ENCODE measurements around the gene NEK8.

Gene NEK8

GRCh38 chr17:28758411-28759121 is 30.0 kb downstream of the NEK8 start:
- in situ Hi-C loops (cut with HindIII; ENCODE audit: low sequenced_read_pairs), result no loop called here
- TF ChIP-seq CTCF (IDR thresholded peaks at IDR 0.05; ENCODE audit: low read depth, low read length, missing control alignments), result no peak
- no peak overlapping the region for H3K4me3 ChIP-seq (ENCODE audit: low read depth, low read length)
- no peak for DNase-seq (ENCODE audit: low read depth)

DNA sequence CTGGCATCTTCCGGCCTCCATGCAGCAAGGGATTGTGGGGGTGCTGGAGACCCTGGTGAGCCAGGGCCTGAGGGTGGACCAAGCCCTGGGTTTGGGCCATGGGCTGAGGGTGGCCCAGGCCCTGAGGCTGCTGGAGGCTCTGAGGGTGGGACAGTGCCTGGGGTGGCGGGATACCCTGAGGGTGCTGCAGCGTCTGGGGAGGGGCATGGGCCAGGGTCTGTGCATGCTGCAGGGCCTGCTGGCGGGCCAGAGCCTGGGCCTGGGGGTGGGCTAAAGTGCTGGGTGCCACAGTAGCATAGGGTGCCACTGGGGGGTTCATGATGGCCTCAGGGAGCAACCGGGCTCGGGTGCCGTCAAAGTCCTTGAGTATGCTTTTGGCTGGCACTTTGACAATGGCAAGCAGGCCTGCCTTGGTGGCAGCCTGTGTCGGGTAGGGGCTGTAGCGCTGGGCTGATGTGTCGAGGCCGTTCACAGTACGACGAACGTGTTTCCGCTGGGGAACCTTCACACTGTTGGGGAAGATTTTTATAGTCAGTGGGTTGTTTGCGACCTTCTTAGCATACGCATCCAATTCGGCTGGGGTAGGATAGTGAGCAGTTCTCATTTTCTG is 30.8 kb downstream of the NEK8 start:
- in situ Hi-C loops (cut with HindIII; ENCODE audit: low sequenced_read_pairs), result no loop called here
- no peak for DNase-seq (ENCODE audit: low read depth)
- H3K4me3 ChIP-seq (ENCODE audit: low read depth, low read length), result no peak overlapping the region
- TF ChIP-seq CTCF (IDR thresholded peaks at IDR 0.05; ENCODE audit: low read depth, low read length, missing control alignments), result no peak

DNA sequence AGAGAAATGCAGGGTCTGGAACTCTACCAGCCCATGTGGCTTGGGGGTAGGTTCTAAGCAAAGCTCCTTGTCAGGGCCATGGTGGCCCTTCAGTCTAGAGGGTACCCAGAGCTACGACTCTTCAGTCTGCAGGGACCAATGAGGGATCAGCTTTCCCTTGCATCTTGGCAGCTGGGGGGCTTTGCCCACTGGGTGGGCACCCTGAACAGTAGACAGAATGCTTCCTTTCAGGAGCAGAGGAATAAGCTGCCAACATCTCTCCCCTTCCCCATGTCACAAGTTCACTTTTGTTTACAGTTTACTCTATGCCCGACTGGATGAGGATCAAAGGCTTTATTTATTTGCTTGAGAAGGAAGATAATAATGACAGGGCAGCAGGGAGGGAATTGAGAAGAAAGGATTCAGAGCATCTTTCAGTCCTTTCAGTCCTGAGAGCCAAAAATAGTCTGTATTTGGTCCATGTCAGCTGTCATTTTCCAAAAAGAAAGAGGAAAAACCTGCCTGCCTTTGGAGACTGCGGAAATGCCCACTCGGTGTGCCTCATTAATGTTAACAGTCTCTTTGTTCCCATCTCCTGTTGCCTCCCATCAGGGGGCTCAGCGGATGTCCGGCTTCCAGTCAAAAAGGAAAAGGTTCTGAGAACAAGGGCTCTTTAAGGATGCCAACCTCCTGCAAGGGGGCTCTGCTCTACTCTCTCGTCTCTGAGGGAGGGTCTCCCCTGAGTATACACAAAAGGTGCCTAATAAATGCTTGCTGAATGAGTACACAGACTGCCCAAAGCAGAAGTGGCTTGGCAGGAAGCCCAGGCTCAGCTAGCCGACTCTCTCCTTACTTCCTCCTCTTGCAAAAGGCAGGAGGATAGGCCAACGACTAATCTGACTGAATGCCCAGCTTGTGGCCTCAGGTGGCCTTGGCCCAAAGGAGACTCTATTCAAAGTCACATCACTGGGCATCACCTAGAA is 32.3 kb downstream of the NEK8 start:
- peak; percentile 42 for DNase-seq (ENCODE audit: low read depth)
- no peak for TF ChIP-seq CTCF (IDR thresholded peaks at IDR 0.05; ENCODE audit: low read depth, low read length, missing control alignments)
- in situ Hi-C loops (cut with HindIII; ENCODE audit: low sequenced_read_pairs), result no loop called here
- no peak overlapping the region for H3K4me3 ChIP-seq (ENCODE audit: low read depth, low read length)

DNA sequence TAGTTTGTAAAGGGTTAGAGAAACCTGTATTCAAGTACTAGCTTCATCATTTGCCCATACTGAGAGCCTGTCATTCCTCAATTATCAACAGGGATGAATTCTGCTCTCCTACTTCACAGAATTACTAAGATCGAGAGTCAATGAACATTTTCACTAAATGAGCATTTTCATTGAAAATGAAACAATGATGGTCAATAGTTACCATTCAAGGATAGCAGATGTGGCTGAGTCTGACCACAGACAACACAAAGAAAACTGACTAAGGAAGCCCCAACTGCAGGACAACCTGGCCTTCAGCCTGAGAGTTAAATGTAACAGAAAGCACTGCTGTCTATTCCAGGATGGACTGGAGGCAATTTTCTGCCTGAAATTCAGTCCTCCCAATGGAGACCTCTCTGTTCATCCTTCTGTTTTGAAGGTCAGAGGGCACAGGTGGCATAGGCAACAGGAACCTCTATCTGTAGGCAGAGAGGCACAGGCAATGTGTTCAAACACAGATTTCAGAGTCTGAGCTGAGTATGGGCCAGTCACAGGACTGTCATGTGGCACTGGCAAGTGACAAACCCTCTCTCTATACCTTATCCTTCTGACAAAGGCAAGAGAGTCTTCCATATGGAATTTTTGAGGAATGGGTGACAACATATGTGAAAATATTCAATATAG is 34.7 kb downstream of the NEK8 start:
- in situ Hi-C loops (cut with HindIII; ENCODE audit: low sequenced_read_pairs), result no loop called here
- DNase-seq (ENCODE audit: low read depth), result no peak
- H3K4me3 ChIP-seq (ENCODE audit: low read depth, low read length), result no peak overlapping the region
- TF ChIP-seq CTCF (IDR thresholded peaks at IDR 0.05; ENCODE audit: low read depth, low read length, missing control alignments), result no peak

GRCh38 chr17:28763804-28764266 is 35.2 kb downstream of the NEK8 start:
- DNase-seq (ENCODE audit: low read depth), result peak; percentile 78
- TF ChIP-seq CTCF (IDR thresholded peaks at IDR 0.05; ENCODE audit: low read depth, low read length, missing control alignments), result peak; percentile 89
- H3K4me3 ChIP-seq (ENCODE audit: low read depth, low read length), result no peak overlapping the region
- in situ Hi-C loops (cut with HindIII; ENCODE audit: low sequenced_read_pairs), result no loop called here

- TF ChIP-seq CTCF (IDR thresholded peaks at IDR 0.05; ENCODE audit: low read depth, low read length, missing control alignments), result no peak
- H3K4me3 ChIP-seq (ENCODE audit: low read depth, low read length), result no peak overlapping the region
- no peak for DNase-seq (ENCODE audit: low read depth)
- in situ Hi-C loops (cut with HindIII; ENCODE audit: low sequenced_read_pairs), result no loop called here
These were observed 36.5 kb downstream of the NEK8 start for GRCh38 chr17:28765038-28765437.
